ENCODE measurements around the gene ARMH4. TPM values are rescaled to one million over a fixed set of nuclear protein-coding genes. Genes with fewer than 3 reads are reported as not detected.

Gene ARMH4
- total RNA-seq, 2 donors from 2014 or later = 8.5 to 9.2 TPM

DNA sequence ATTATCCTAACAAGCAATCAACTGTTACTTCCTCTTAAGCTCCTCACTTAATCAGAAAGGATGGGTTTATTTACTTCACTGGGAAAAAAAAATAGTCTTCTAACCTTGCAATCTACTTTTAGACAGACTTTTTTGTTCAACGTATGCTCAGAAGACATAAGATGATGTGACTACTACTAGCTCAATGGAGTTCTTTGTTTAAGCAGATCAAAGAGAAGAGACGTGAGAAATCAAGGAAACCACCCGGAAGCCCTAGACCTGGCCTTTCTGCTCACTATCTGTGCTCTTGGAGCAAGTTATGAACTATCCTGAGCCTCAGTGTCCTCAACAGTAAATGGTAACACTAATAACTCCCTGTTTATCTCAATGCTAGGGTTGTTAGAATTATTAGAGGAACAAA is 78.5 kb downstream of the ARMH4 start:
- intact Hi-C loops (cut with DNase I) = loop anchor here in 1 of 2 donors (5.0 to 10.0 kb wide), 2 partner anchors 541 to 589 kb away; no protein-coding TSS in a partner anchor
- no peak for DNase-seq (ENCODE audit: low spot score)

DNA sequence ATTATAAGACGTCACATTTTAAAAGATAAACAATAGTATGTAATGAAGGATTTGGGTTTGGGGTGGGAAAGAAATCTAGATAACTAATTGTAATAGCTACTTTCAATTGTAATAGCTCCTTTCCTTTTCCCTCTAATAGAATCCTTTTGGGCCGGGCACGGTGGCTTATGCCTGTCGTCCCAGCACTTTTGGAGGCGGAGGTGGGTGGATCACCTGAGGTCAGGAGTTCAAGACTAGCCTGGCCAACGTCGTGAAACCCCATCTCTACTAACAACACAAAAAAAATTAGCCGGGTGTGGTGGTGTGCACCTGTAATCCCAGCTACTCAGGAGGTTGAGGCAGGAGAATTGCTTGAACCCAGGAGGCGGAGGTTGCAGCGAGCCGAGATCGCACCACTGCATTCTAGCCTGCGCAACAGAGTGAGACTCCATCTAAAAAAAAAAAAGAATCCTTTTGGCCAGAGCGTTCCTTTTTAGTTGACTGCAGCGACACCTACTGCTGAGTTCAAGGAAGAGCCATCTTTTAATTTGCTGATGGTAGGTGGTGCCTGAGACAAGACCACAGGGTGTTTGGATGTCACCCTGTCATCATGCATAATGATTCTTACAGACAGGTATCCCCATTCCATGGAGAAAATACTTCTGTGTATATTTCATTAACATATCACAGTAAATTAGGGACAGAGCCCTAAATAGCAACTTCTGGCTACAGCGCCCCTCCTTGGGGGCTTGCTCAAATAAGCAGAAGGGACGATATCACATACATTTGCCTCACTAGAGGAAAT is 79.5 kb downstream of the ARMH4 start:
- intact Hi-C loops (cut with DNase I) = loop anchor here in 1 of 2 donors (5.0 to 10.0 kb wide), 2 partner anchors 540 to 588 kb away; no protein-coding TSS in a partner anchor
- no peak for DNase-seq (ENCODE audit: low spot score)

DNA sequence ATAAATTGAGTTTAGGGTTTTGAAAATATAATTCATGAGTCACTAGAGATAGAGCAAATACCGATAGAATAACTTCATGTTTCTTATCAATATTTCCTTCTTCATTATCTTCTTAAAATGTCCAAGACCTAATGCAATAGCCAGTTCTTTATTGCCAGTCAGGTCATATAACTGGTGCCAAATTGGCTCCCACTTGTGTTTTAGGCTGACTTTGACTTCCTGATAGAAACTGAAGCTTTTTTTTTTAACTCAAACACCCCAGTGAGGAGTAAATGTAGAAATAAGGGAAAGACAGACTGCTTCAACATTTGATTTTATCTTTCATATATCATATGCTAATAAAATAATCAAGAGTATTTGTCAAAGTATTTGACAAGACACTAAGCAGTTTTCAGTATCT is 80.7 kb downstream of the ARMH4 start:
- no peak for DNase-seq (ENCODE audit: low spot score)
- intact Hi-C loops (cut with DNase I) = loop anchor here in 1 of 2 donors (5.0 to 10.0 kb wide), 2 partner anchors 539 to 587 kb away; no protein-coding TSS in a partner anchor

- no peak for DNase-seq (ENCODE audit: low spot score)
- intact Hi-C loops (cut with DNase I) = no loop called here
Observed at GRCh38 chr14:58068306-58068705, 83.7 kb downstream of the ARMH4 start.

DNA sequence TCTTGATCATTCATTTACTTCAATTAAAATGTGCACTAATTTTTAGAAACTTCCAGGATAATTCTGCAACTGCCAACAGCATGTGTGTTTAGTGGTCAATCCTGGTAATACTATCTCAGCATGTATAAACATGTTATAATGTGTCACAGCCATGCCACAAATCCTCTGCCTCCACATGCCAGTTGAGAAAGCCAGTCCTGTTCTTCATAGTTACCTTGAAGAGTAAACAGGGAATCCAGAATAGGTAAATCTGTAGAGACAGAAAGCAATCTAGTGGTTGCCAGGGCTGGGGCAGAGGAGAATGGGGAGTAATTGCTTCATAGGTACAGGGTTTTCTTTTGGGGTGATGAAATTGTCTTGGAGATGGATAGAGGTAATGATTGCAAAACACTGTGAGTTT is 85.9 kb downstream of the ARMH4 start:
- DNase-seq (ENCODE audit: low spot score) = no peak
- intact Hi-C loops (cut with DNase I) = no loop called here

DNA sequence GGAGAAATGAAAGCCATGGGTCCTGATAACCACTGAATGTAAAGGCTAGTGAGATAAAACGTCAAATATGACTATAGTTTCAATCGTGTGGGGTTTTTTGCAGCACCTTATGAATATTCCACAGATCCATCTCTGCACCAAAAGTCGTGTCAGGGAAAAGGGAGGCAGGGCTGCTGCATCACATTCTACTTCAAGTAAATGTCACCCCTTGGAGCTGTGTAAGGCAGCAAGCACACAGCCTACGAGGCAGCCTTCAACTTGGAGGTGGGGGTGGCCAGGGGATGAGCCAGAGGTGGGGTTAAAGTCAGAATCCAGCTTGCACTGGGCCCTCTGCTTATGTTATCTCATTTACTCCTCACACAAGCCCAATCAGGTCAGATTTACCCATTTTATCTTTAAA is 90.4 kb downstream of the ARMH4 start:
- intact Hi-C loops (cut with DNase I) = no loop called here
- DNase-seq (ENCODE audit: low spot score) = no peak

GRCh38 chr14:58060898-58061297 is 91.1 kb downstream of the ARMH4 start:
- intact Hi-C loops (cut with DNase I) = no loop called here
- DNase-seq (ENCODE audit: low spot score) = no peak

DNA sequence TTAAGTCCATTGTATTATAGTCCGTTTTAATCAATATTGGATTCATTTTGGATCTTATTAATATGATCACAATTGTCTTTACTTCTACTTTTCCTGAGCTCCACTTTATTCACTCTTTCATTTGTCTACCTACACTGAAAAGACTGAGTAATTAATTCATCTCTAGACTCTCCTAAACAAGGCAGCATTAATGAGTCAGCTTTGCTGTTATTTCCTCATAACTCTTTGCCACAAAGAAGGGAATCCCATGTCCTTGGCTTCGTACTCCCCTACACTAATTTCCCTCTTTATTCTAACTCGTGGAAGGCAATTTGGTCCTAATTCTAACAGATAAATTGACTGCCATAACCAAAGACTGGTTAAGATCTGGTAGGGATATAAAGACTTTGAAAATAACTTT is 91.9 kb downstream of the ARMH4 start:
- intact Hi-C loops (cut with DNase I) = no loop called here
- no peak for DNase-seq (ENCODE audit: low spot score)

- intact Hi-C loops (cut with DNase I) = no loop called here
- DNase-seq (ENCODE audit: low spot score) = no peak
Observed at GRCh38 chr14:58059126-58059525, 92.9 kb downstream of the ARMH4 start.

DNA sequence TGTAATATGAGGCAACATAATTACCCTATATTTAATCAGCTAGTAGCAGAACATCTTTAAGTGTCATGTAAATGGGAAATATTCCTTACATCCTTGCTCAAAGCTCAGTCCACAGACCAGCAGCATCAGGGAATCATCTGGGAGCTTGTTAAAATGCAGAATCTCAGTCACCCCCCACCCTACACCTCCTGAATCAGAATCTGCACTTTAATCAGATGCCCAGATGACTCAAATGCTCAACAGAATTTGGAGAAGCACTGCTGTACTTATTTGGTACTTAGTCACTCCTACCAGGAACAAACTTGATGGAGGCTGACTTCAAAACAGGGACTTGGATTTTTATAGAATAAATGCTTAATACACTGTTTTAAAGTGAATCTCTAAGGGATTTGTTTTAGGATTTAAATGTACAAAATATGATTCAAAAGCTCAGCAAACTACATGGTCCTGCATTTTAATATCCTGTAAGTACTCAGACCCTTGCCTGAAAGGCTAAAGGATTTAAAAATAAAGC is 96.5 kb downstream of the ARMH4 start:
- DNase-seq (ENCODE audit: low spot score) = no peak
- intact Hi-C loops (cut with DNase I) = no loop called here

- intact Hi-C loops (cut with DNase I) = no loop called here
- DNase-seq (ENCODE audit: low spot score) = no peak
Observed at GRCh38 chr14:58054100-58054499, 97.9 kb downstream of the ARMH4 start.

- intact Hi-C loops (cut with DNase I) = no loop called here
- DNase-seq (ENCODE audit: low spot score) = no peak
Observed at GRCh38 chr14:58048219-58048618, 103.8 kb downstream of the ARMH4 start.

DNA sequence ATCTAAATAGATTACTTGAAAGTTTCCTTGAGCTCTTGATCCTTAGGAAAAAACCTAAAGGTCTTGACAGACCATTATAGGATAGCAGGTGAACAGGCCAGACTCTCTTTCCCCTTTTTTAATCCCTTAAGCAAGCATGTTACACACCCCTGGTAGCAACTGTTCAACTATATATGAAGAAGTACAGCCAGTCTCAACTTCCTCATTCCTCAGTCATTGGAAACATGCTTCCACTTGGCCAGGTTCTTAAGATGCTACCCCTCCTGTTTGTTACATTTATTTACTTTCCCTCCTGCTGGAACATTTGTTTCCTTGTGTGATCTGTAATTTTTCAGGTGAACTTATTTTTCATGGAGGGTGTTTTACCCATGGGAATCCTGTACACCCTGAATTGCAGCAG is 124.1 kb downstream of the ARMH4 start:
- DNase-seq (ENCODE audit: low spot score) = no peak
- intact Hi-C loops (cut with DNase I) = no loop called here

DNA sequence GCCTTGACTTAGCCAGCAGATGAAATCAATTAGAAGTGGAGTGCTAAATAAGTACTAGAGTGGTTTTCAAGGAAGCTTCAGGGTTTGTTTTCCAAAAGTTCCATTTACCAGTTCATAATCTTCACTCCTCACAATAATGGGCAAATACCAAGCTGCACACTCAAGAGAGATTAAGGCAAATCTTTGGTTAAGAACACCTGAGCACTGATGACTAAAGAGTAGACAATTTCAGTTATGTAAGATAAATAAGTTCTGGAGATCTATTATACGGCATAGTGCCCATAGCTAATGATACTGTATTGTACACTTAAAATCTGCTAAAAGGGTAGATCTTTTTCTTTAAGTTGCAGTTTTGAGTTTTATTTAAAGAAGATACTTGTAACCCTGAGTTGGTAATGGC is 125.0 kb downstream of the ARMH4 start:
- intact Hi-C loops (cut with DNase I) = no loop called here
- no peak for DNase-seq (ENCODE audit: low spot score)

DNA sequence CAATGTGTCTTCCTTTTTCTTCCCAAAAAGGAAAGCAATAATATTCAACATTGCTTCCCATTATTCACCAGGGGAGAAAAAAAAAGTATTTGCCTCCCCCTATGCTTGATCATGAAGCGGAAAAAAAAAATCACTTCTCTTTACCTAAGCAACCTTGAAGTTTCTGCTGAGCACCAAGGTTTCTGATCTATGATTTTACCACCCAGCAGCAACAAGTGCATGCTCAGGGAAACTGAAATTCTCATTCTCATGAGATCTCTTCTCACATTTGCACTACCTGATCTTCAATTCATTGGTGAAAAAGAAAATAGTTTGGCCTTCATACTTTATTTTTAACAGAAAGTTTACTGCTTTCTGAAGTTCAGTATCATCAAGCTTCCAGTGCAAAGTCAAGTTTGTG is 125.8 kb downstream of the ARMH4 start:
- no peak for DNase-seq (ENCODE audit: low spot score)
- intact Hi-C loops (cut with DNase I) = no loop called here

DNA sequence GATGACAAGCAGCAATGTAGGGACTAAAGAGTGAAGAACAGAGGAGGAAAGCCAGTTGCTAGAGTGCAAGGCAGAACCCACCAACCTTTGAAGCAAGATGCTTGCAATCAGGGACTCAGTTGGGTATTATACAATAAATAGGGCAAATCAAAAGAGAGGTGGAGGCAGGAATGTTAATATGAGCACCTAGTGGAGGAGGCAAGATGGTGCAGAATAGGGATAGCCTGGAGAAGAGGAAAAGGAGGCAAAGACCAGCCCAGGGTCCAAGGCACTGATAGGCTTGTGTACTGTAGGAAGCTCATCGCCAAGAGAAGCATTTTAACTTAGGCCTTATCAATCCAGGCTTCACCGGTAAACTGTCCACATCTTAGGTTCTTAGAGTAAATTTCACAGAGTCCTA is 137.2 kb downstream of the ARMH4 start:
- DNase-seq (ENCODE audit: low spot score) = no peak
- intact Hi-C loops (cut with DNase I) = no loop called here

- intact Hi-C loops (cut with DNase I) = no loop called here
- DNase-seq (ENCODE audit: low spot score) = no peak
Observed at GRCh38 chr14:58002618-58003017, 149.4 kb downstream of the ARMH4 start.

GRCh38 chr14:57999979-58000378 is 152.0 kb downstream of the ARMH4 start:
- DNase-seq (ENCODE audit: low spot score) = no peak
- intact Hi-C loops (cut with DNase I) = no loop called here

GRCh38 chr14:57999471-57999870 is 152.5 kb downstream of the ARMH4 start:
- intact Hi-C loops (cut with DNase I) = no loop called here
- no peak for DNase-seq (ENCODE audit: low spot score)

DNA sequence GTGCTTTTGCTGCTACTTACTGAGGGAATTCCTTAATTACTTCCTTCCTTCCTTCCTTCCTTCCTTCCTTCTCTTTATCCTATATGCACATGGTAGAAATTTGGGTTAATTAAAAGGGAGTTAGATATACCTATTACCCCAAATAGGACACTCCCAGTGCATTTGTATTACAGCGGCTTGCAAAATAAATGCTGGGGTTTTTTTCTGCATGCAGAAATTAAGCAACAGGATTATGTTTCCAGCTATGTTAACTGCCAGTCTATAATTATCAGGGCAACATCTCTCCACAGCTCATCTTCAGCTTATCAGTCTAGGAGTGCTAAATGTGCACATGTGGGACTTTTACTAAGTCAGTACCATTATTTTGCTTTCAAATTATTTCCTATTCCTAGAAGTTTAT is 153.2 kb downstream of the ARMH4 start:
- intact Hi-C loops (cut with DNase I) = no loop called here
- no peak for DNase-seq (ENCODE audit: low spot score)

- DNase-seq (ENCODE audit: low spot score) = no peak
- intact Hi-C loops (cut with DNase I) = no loop called here
Observed at GRCh38 chr14:57991353-57991752, 160.7 kb downstream of the ARMH4 start.
